GM12801 (cell line): Measurements from ENCODE around the gene NOL8.

ENCODE experiments used
- TF ChIP-seq, protein P1 (sequence below): IDR thresholded peaks from one replicate; pipeline ENCODE4 v1.5.1; 2011; ENCODE audit warnings: control low read depth; ENCODE audit not compliant: insufficient read length; ENCODE audit errors: extremely low read depth

Gene NOL8

GRCh38 chr9:92325269-92325990, at the start of gene NOL8, which contains the start of gene CENPP:
NOL8 (minus strand) TSS chr9:92325350; CDS start chr9:92324161, 1,189 bp downstream.
CENPP (plus strand) TSS chr9:92325953.
- TF ChIP-seq, protein P1, sequence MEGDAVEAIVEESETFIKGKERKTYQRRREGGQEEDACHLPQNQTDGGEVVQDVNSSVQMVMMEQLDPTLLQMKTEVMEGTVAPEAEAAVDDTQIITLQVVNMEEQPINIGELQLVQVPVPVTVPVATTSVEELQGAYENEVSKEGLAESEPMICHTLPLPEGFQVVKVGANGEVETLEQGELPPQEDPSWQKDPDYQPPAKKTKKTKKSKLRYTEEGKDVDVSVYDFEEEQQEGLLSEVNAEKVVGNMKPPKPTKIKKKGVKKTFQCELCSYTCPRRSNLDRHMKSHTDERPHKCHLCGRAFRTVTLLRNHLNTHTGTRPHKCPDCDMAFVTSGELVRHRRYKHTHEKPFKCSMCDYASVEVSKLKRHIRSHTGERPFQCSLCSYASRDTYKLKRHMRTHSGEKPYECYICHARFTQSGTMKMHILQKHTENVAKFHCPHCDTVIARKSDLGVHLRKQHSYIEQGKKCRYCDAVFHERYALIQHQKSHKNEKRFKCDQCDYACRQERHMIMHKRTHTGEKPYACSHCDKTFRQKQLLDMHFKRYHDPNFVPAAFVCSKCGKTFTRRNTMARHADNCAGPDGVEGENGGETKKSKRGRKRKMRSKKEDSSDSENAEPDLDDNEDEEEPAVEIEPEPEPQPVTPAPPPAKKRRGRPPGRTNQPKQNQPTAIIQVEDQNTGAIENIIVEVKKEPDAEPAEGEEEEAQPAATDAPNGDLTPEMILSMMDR, result no peak

DNA sequence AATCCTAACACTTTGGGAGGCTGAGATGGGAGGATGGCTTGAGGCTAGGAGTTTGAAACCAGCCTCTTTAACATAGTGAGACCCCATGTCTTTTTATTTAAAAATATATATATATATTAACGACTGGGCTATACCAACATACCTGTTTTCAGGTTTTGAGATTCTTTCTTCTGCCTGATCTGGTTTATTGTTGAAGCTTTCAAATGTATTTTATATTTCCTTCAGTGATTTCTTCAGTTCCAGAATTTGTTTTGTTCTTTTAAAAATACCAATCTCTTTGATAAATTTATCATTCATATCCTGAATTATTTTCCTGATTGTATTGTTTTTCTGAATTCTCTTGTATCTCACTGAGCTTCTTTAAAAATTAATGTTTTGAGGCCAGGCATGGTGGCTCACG, 48.0 kb upstream of the NOL8 start:
- TF ChIP-seq, protein P1, result no peak

DNA sequence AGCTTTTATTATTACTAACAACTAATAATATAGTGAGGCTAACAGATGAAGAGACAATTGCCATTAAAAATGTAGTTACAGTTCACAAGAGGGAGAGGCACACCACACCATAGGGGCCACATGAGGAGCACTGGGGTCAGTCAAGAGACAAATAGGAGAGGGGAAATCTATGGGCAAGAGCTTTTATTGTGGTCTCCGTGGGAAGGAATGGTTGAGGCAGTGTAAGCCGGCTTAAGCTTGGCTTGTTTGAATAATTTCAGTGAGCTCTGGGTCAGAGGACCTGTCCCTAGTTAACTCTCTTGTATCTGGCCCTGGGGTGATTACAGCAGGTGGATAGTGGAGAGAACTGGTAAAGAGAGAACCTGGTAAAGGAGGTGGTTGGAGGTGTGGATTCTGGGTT, 43.9 kb upstream of the NOL8 start:
- TF ChIP-seq, protein P1, result no peak

DNA sequence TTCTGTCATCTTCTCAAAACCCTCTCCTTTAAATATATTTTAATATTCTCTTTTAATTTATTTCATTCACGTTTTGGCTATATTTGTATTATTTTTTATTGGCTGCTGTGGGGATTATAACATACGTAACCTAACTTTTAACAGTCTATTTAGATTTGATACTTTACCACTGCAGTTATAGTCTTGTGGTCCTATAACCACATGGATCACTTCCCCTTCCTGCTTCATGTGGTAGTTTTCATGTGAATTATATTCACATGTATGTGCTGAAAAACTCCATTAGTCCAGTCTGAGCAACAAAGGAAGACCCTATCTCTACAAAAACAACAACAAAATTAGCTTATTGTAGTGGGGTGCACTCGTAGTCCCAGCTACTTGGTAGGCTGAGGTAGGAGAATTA, 34.9 kb upstream of the NOL8 start:
- TF ChIP-seq, protein P1, result no peak

DNA sequence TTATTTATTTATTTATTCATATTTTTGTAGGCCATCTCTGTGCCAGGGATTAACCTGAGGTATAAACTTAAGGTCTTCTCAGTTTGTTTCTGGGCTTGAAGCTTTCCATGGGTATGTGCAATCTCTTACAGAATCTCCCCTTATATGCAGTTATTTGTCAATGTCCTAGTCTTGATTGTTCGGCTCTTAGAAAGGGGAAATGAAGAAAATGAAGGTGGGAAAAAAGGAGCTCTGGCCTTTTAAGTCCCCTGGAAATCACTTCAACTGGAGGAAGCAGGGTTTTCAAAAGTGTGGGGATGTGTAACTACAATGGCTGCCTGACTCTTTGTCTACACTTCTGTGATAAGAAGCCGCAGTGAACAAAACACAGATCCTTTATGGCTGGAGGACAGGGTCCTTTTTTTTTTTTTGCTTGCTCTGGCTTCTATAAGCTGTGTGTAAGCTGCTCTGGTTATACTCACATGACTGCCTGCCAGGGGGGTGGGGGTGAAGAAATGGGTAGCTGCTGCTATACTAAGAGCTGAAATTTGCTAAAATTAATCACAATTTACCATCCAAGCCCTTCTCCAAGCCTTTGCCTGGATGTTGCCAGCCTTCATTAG, 34.3 kb upstream of the NOL8 start:
- TF ChIP-seq, protein P1, result no peak

DNA sequence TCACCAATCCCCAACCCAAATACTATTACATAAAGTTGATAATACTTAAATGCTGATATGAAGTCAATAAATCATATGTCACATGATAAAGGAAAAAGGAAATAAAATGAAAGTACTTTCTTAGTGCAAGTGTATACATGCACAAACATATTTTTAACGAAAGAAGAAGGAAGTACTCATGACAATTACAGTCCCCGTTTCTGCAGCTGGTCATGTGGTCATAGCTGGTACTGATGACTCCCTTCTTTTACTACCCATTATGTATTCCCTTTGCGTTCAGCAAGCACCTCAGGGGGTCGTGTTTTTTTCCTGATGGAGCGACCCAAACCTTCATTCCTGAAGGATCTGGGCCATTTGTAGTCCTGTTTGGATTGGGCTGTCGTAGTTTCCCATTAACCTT, 27.9 kb upstream of the NOL8 start:
- TF ChIP-seq, protein P1, result no peak

- TF ChIP-seq, protein P1, result no peak
These were observed 25.6 kb upstream of the NOL8 start for GRCh38 chr9:92350740-92351133.
